OCI-LY3 (cell line): ENCODE data around the gene CTDSPL.

Source experiments
- H2AFZ ChIP-seq: fragments of 200-600, 300-600 bp; shearing (Covaris generic); 2 replicates; pipeline ENCODE4 v1.6.0; 2014; ENCODE audit warnings: antibody characterized with exemption, low read depth, low read length
- H3K27ac ChIP-seq: fragments of 200-600, 300-600 bp; sonication (generic); 2 replicates; pipeline ENCODE4 v1.5.1; 2014; ENCODE audit warnings: mild to moderate bottlenecking, low read length, moderate library complexity, mixed read lengths
- H3K27me3 ChIP-seq: fragments of 200-600, 300-600 bp; sonication (generic); 2 replicates; pipeline ENCODE4 v1.6.1; 2014; ENCODE audit warnings: low read depth, low read length, mixed read lengths
- H3K36me3 ChIP-seq: fragments of 200-600, 300-600 bp; sonication (generic); replicated peaks from 2 replicates; pipeline ENCODE3; 2014; ENCODE audit warnings: low read depth, low read length, mixed read lengths
- H3K4me1 ChIP-seq: fragments of 300-600, 200-600 bp; sonication (generic); 2 replicates; pipeline ENCODE4 v1.6.1; 2014; ENCODE audit warnings: low read length, mixed read lengths
- H3K4me2 ChIP-seq: fragments of 200-600, 300-600 bp; sonication (generic); 2 replicates; pipeline ENCODE4 v1.6.1; 2014; ENCODE audit warnings: low read length, mixed read lengths
- H3K4me3 ChIP-seq: fragments of 300-600, 200-600 bp; sonication (generic); 2 replicates; pipeline ENCODE4 v1.5.1; 2014; ENCODE audit warnings: antibody characterized with exemption, mild to moderate bottlenecking, low read length, moderate library complexity
- H3K79me2 ChIP-seq: fragments of 300-600, 200-600 bp; shearing (Covaris generic); 2 replicates; pipeline ENCODE4 v1.6.1; 2014; ENCODE audit warnings: mild to moderate bottlenecking, low read length, mixed read lengths
- H3K9ac ChIP-seq: fragments of 300-600, 200-600 bp; shearing (Covaris generic); 2 replicates; pipeline ENCODE4 v1.6.0; 2014; ENCODE audit warnings: mild to moderate bottlenecking, low read length, moderate library complexity
- H3K9me3 ChIP-seq: fragments of 200-600, 300-600 bp; shearing (Covaris generic); 2 replicates; pipeline ENCODE4 v1.6.1; 2014; ENCODE audit warnings: low read length, mixed read lengths; ENCODE audit not compliant: insufficient read depth
- H4K20me1 ChIP-seq: fragments of 200-600, 300-600 bp; sonication (generic); 2 replicates; pipeline ENCODE4 v1.6.1; 2016; ENCODE audit warnings: low read length, mixed read lengths; ENCODE audit not compliant: insufficient read depth
- CTCF ChIP-seq: fragments of 200-600, 300-600 bp; sonication (generic); IDR thresholded peaks from 2 replicates; pipeline ENCODE4 v1.5.1; 2014; ENCODE audit warnings: antibody characterized with exemption, low read length, low read depth
- EZH2phosphoT487 ChIP-seq: fragments of 200-600 bp; shearing (Covaris generic); IDR thresholded peaks from 2 replicates; pipeline ENCODE4 v1.6.1; 2018; ENCODE audit warnings: antibody characterized with exemption, mixed run types, low read depth

The CTDSPL gene

DNA sequence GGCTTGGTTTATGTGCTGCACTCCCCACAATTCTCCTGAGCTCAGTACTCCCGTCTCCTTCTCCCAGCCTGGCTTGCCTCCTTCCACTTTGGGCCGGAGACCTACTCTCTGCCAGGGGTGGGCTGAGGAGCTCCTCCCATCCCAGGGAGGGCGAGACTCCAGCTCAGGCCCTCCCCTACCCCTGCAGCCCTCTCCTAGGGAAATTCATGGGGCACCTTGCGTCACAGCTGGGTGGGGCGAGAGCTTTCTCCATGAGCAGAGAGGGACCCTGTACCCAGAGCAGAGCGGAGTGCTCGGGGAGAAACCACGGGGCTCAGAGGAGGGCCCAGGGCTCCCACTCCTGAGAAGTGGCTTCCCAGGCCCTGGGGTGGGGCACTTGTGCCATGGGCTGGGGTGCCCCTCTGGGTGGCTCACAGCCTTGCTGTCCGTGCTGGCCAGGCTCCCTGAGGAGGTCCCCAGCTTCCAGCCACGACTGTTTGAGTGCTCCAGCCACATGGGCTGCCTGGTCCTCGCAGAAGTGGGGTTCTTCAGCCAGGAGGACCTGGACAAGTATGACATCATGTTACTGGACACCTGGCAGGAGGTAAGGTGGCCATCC lies 142.2 kb downstream of the CTDSPL start:
- Histone ChIP-seq H3K27ac (no peak overlapping the region), H3K4me2 (no peak overlapping the region), H3K4me3 (no peak overlapping the region), H3K27me3 (no peaks in the 10 kb centered on the region), H3K36me3 (peaks cover 11% of the 10 kb centered on the region), H2AFZ (no peak overlapping the region), H4K20me1 (no peaks in the 10 kb centered on the region), H3K4me1 (no peaks in the 10 kb centered on the region), H3K9ac (no peak overlapping the region), H3K79me2 (no peaks in the 10 kb centered on the region), H3K9me3 (no peaks in the 10 kb centered on the region)
- TF ChIP-seq CTCF (no peak), EZH2phosphoT487 (no peak)

GRCh38 chr3:38004415-38005075 lies 142.9 kb downstream of the CTDSPL start:
- H3K9ac ChIP-seq, result no peak overlapping the region
- no peak overlapping the region for H2AFZ ChIP-seq
- no peak overlapping the region for H3K27ac ChIP-seq
- TF ChIP-seq CTCF (peak; percentile 84), EZH2phosphoT487 (no peak)
- H3K79me2 ChIP-seq, result no peaks in the 10 kb centered on the region
- no peaks in the 10 kb centered on the region for H3K9me3 ChIP-seq
- no peak overlapping the region for H3K4me3 ChIP-seq
- H3K27me3 ChIP-seq, result no peaks in the 10 kb centered on the region
- H3K4me2 ChIP-seq, result no peak overlapping the region
- peaks cover 11% of the 10 kb centered on the region for H3K36me3 ChIP-seq
- H4K20me1 ChIP-seq, result no peaks in the 10 kb centered on the region
- no peaks in the 10 kb centered on the region for H3K4me1 ChIP-seq

GRCh38 chr3:38005076-38006020 lies 143.7 kb downstream of the CTDSPL start:
- no peak for TF ChIP-seq EZH2phosphoT487
- TF ChIP-seq CTCF, result no peak
- H4K20me1 ChIP-seq, result no peaks in the 10 kb centered on the region

DNA sequence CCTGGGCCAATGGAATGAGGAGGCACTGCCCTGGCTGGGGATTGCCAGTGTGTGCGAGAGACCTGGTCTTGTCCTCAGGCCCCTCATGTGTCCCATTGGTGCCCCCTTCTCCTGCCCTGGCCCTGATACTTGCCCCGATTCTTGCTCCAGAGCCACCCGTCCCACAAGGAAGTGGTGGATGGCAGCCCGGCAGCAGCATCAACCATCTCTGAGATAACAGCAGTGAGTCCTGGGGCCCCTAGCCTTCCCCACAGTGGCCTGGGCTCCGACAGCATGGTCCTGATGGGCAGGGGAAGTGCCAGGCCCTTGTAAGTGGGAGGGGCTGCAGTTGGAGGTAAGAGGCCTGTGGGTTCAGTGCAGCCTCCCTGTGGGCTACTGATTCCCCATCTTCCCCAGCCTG lies 144.4 kb downstream of the CTDSPL start:
- Histone ChIP-seq H3K36me3 (peaks cover 5% of the 10 kb centered on the region), H3K4me3 (no peak overlapping the region), H4K20me1 (no peaks in the 10 kb centered on the region), H3K4me1 (peaks cover 7% of the 10 kb centered on the region), H3K4me2 (no peak overlapping the region), H3K27ac (no peak overlapping the region), H3K9ac (no peak overlapping the region), H3K79me2 (no peaks in the 10 kb centered on the region), H2AFZ (no peak overlapping the region), H3K9me3 (no peaks in the 10 kb centered on the region), H3K27me3 (no peaks in the 10 kb centered on the region)
- TF ChIP-seq EZH2phosphoT487 (no peak), CTCF (no peak)

More at GRCh38 chr3:38005076-38006020, 143.7 kb downstream of the CTDSPL start:
- Histone ChIP-seq H3K4me3 (no peak overlapping the region), H3K36me3 (peaks cover 8% of the 10 kb centered on the region), H3K27me3 (no peaks in the 10 kb centered on the region), H3K79me2 (no peaks in the 10 kb centered on the region), H2AFZ (no peak overlapping the region), H3K4me2 (no peak overlapping the region), H3K9me3 (no peaks in the 10 kb centered on the region), H3K9ac (no peak overlapping the region), H3K27ac (no peak overlapping the region), H3K4me1 (peaks cover 6% of the 10 kb centered on the region)
